T-helper 1 cell treated with Interleukin-12 subunit alpha and Interleukin-12 subunit beta and Interleukin-4 antibody, amounts not matched to agents 30 ng/mL and 1 ng/mL, for 36 hours (primary cell): ENCODE data around the gene SLC19A1. TPM values are rescaled to one million over a fixed set of nuclear protein-coding genes. Genes with fewer than 3 reads are reported as not detected.

Source experiments
- intact Hi-C: fragments of 100-400 bp; cut with micrococcal nuclease; formaldehyde crosslinking; loops from one replicate; pipeline ENCODE4 v1.15.1; 2024
- total RNA-seq: library from RNA; stranded (reverse); gene quantifications from 2 replicates; pipeline ENCODE4 v1.2.3, GENCODE V29; 2022

The SLC19A1 gene
- 61.9 and 64.4 TPM in 2 replicates for total RNA-seq

GRCh38 chr21:45542242-45542666 is at the start of gene SLC19A1:
SLC19A1 (minus strand) TSS chr21:45542440; CDS start chr21:45537959, 4,481 bp downstream.
- intact Hi-C loops = loop anchor here (1.0 to 5.0 kb wide), 6 partner anchors 9 to 390 kb away; partner anchors contain the start of gene PCBP3

DNA sequence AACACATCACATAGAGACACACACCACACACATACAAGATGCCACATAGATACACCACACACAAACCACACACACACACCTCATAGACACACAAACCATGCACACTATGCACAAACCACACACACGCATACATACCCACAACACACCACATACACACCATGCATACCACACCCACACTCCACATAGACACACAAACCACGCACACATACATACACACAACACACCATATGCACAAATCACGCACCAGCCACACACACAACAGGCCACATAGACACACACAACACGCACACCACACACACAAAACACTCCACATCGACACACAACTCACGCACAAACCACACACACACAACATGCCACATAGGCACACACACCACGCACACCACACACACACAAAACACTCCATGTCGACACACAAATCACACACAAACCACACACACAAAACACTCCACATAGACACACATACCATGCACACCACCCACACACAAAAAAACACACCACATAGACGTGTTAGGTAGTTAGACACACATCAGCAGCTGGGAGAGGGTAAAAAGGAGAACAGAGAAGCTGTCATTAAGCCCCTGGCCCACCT is 49.5 kb upstream of the SLC19A1 start:
- intact Hi-C loops = loop anchor here (1.0 to 5.0 kb wide), 8 partner anchors 24 to 774 kb away; partner anchors contain the start of genes COL6A1, LSS and SUMO3

DNA sequence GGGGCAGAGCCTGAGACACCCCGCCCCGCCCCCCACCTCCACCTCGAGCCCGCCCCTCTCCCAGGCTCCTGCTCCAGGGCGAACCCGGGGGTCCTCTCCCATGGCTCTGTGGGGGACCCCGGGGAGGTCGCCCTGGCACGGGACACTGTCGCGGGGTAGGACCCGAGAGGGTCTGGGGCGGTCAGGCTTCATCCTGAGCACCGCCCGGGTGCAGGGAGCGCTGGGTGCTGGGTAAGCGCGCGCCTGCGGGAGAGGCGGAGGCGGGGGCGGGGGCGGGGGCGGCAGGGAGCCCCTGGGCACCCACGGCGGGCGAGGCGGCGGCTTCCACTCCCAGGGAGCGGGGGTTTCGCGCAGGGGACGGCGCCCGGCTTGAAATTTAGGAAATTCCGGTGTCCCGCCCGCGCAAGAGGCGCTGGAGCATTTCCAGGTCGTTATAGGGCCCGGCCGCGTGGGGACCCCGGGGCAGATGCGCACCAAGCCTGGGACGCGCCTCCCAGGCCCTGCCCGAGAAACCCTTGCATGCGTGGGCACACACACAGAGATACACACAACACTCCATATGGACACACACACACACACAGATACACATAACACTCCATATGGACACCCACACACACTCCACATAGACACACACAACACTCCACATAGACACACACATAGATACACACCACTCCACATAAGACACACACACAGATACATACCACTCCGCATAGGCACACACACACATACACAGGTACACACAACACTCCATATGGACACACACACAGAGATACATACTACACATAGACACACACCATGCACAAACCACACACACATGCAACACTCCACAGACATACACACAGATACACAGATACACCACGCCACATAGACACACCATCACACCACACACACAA is 48.7 kb upstream of the SLC19A1 start:
- intact Hi-C loops = loop anchor here (1.0 to 5.0 kb wide), 7 partner anchors 36 to 774 kb away; partner anchors contain the start of genes COL6A1, LSS, PCBP3 and SUMO3

DNA sequence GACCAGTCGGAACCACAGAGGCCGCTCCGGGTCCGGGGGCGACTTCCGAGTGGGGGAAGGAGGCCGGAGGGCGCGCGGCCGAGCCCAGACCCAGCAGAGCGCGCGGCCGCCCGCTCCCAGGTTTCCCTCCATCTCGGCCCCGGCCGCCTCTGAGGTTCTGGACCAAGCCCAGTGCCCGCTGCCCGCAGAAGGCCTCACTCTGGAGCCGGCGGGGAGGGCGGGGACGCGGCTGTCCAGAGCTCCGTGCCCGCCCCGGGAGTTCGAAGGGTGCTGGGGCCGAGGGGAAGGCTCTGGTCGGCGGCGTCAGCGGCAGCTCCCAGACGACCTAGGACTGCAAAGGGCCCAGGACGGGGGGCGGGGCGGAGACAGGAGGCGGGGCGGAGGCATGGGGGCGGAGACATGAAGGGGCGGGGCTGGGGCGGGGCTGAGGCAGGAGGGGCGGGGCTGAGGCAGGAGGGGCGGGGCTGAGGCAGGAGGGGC is 48.0 kb upstream of the SLC19A1 start:
- intact Hi-C loops = loop anchor here (1.0 to 5.0 kb wide), 7 partner anchors 35 to 773 kb away; partner anchors contain the start of genes COL6A1, LSS, PCBP3 and SUMO3

GRCh38 chr21:45589686-45590245 is 47.5 kb upstream of the SLC19A1 start:
- intact Hi-C loops = loop anchor here (1.0 to 5.0 kb wide), 7 partner anchors 34 to 772 kb away; partner anchors contain the start of genes COL6A1, LSS, PCBP3 and SUMO3

DNA sequence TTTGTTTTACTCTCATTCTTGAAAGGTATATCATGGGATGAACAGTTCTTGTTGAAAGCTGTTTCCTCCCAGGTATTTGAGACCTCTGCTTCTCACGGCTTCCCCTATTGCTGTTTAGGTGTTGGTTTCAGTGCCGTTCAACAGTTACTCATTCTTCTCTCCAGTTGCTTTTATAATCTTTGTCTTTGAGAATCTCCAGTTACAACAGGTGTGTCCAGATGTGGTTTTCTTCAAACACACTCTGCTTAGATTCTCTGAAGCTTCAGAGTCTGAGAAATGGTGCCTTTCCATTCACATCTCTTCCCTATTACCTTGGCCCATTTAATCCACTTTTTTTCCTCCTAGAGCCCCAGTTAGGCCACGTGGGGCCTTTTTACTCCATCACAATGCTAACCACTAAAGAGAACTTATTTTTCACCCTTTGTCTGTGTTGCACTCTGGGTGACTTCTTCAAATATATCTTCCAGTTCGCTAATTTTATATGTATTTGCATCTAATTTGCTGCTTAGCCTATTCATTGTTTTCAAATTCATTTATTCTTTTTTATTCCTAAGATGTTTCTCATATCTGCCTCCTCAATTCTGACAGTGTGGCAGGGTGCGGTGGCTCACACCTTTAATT is 46.7 kb upstream of the SLC19A1 start:
- intact Hi-C loops = no loop called here

DNA sequence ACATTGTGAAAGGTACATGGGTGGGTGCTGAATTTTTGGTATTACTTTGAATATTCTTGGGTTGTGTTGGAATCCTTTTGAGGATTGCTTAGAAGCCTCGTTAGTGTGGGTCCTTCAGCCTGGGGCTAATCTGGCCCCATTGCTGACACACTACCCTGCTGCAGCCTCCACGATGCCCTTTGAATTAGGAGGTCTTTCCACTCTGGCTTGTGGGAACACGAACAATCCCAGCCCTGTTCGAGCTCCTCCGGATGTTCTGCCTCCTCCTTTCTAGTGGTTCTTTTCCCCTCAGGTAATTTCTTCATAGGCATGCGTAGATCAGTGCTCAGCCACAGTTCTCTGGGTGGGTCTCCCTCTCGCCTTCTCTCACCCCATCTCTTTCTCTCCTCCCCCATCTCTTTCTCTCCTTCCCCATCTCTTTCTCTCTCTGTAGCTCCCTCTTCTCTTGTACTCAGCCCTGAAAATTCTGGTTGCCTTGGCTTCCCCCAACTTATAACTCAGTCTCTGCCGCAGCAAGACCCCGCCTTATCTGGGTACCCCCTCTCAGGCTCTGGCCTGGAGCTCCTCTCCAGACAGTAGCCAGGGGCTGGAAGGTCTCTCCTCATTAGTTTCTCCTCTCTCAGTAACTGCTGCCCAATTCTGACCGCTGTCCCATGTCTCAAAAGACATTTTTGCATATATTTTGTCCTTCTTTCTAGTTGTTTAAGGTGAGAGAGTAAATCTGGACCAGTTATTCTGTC is 46.0 kb upstream of the SLC19A1 start:
- intact Hi-C loops = no loop called here

- intact Hi-C loops = no loop called here
These were observed 44.1 kb upstream of the SLC19A1 start for GRCh38 chr21:45586289-45586858.

- intact Hi-C loops = no loop called here
These were observed 42.5 kb upstream of the SLC19A1 start for GRCh38 chr21:45584786-45585185.

DNA sequence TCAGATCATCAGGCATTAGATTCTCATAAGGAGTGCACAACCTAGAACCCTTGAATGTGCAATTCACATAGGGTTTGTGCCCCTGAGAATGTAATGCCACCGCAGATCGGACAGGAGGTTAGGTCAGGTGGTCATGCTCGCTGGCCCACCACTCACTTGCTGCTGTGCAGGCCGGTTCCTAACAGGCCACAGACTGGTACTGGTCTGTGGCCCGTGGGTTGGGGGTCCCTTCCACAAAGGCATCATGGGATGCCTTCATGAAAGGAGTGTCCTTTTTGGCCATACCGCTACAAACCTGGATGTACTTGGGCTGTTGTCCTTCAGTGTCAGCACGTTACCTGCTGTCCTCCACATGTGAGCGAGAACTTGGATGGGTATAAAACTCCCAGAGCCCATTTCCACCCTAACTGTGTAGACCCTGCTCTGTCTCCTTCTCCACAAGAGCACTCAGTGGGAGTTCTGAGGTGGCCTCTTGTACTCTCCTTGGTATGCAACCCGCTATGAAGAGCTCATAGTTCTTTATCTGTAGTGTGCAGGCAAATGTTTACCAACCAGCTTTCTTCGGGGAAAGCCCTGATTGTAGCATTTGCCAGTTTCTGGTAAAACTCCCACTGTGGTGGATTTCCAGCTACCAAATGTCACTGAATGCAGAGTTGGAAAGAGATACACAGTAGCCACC is 41.7 kb upstream of the SLC19A1 start:
- intact Hi-C loops = no loop called here

- intact Hi-C loops = no loop called here
These were observed 39.9 kb upstream of the SLC19A1 start for GRCh38 chr21:45582128-45582527.

DNA sequence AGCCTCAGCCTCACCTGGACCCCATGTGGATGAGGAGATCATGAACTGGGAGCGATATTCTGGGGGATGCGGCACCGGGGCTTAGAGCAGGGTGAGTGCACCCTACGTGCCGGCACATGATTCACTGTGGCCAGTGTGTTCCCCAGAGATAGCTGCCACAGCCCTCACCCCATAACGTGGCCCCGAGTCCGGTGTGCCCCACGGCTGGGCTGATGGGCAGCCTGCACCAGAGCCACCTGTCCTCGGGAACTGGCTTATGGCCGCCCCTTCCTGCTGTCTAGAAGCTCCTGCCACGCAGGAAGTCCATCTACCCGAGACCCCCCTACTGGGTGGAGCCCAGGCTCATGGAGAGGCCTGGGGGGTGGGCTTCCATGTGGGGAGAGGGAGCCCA is 39.1 kb upstream of the SLC19A1 start:
- intact Hi-C loops = no loop called here

GRCh38 chr21:45580576-45581321 is 38.5 kb upstream of the SLC19A1 start:
- intact Hi-C loops = no loop called here

- intact Hi-C loops = no loop called here
These were observed 37.9 kb upstream of the SLC19A1 start for GRCh38 chr21:45580181-45580575.

DNA sequence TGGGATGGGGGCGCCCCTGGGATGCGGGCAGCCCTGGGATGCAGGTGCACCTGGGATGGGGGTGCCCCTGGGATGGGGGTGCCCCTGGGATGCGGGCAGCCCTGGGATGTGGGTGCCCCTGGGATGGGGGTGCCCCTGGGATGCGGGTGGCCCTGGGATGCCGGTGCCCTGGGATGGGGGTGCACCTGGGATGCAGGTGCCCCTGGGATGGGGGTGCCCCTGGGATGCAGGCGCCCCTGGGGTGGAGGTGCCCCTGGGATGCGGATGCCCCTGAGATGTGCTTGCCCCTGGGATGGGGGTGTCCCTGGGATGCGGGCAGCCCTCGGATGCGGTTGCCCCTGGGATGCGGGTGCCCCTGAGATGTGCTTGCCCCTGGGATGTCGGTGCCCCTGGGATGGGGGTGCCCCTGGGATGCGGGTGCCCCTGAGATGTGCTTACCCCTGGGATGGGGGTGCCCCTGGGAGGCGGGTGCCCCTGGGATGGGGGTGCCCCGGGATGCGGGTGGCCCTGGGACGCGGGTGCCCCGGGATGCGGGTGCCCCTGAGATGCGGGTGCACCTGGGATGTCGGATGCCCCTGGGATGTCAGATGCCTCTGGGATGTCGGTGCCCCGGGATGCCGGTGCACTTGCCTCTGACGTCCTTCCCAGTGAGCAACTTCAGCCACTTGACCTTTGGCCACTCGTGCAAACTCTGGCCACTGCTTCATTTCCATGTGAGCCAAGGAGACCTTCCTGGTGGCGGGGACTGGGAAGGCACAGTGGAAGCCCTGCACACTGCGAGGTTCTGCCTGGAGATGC is 37.3 kb upstream of the SLC19A1 start:
- intact Hi-C loops = no loop called here

GRCh38 chr21:45578811-45579381 is 36.7 kb upstream of the SLC19A1 start:
- intact Hi-C loops = no loop called here

GRCh38 chr21:45578176-45578801 is 36.0 kb upstream of the SLC19A1 start:
- intact Hi-C loops = no loop called here
